GM19324 (cell line): ENCODE data around the gene SYNE4.
"Not testable (repeated sequence)": the region's sequence is repeated elsewhere in the genome, so short reads cannot be mapped to it uniquely, and the experiment has no call there.

ENCODE experiments used
- ATAC-seq: cut with Tn5 transposase; IDR thresholded peaks from one replicate; pipeline ENCODE4 v1.9.1; 2021; ENCODE audit warnings: mild to moderate bottlenecking, moderate library complexity; ENCODE audit not compliant: unreplicated experiment, low FRiP score

SYNE4 gene

DNA sequence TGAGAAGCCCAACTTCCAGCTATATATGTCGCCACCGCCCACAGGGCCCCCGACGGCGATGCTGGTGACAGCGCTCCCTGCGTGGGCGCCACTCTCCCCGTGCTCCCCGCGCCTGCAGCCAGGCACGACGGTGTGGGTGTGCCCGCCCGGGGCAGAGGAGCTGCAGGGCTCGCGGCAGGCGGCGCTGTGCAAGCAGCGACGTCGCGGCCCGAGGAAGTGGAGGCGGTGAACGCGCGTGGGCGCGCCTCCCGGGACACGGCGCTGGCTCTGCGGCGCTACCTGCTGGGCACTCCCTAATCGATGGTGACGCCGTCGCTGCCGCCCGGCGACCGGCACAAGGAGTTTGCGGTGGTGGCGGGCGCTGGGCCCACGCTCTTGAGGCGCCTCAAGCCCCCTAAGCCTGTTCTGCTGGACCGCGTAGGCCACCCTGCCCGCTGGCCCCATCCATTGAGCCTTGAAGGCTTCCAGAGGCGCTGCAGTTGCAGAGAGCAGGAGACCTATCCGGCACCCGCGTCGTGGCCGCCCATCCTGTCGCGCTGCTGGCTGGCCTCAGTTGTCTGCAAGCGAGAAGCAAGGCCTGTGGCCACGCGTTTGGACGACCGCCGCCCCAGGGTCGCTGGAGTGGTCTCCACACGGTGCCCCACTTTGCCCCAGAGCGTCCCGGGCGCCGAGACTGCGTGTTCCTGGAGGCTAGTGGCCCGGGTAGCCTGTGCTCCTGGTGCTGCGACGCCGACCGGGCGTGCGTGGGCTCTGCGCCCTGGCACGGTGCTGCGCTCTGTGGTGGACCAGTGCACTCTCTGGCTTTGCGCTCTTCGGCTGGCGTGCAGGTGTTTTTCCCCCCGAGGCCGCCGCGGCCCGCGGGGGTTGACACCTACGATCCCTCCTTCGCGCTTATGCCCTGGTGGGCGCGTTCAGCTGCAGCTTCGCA, 49.3 kb downstream of the SYNE4 start:
- ATAC-seq: no peak

GRCh38 chr19:35958660-35959039, 50.0 kb downstream of the SYNE4 start:
- no peak for ATAC-seq

DNA sequence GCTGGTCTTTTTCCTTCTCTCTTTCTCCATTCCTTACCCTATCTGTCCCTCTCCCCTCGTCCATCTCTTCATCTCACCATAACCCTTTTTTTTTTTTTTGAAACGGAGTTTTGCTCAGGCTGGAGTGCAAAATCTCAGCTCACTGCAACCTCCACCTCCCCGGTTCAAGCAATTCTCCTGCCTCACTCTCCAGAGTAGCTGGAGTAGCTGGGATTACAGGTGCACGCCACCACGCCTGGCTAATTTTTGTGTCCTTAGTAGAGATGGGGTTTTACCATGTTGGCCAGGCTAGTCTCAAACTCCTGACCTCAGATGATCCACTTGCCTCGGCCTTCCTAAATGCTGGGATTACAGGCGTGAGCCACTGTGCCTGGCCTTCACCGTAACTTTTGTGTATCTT, 51.2 kb downstream of the SYNE4 start:
- ATAC-seq: not testable (repeated sequence)

DNA sequence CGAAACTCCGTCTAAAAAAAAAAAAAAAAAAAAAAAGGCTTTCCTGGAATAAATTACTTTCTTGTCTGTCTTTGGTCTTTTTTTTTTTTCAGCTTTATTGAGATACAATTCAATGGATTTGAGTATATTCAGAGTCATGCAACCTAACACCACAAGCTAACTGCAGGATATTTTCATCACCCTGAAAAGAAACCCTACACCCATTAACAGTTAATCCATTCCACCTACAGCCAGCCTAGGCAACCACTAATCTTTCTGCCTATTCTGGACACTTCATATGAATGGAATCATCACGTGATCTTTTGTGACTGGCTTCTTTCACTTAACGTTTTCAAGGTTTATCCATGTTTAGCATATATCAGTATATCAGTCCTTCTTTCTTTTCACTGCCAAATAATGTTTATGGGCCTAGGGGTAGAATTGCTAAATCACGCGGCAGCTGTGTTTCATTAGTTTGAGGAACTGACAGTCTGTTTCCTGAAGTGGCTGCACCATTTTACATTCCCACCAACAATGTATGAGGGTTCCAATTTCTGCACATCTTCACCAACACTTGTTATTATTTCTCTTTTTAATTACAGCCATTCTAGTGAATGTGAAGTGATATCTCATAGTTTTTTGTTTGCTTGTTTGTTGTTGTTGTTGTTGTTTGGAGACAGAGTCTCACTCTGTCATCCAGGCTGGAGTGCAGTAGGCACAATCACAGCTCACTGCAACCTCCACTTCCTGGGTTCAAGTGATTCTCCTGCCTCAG, 52.6 kb downstream of the SYNE4 start:
- no peak for ATAC-seq
